ENCODE data around the gene PCDHGB7.

DNA sequence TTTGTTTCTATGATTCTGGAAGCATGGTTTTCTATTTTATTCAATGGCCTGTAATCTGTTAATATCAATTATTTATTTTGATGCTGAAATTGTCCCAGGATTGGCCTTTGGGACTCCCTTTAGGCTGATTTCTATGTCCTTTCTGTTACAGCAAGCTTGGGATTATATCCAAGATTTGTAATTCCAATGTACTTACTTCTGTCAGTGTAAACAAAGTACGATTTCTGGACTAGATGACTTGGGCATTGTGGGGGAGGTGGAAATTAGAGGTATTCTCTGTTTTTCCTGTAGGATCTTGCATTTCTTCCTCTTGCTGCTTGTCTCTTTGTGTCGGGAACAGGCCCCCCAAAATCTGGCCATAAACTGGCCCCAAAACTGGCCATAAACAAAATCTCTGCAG is 16.5 kb downstream of the PCDHGB7 start:
- no peak for TF ChIP-seq CTCF (IDR thresholded peaks at IDR 0.05; ENCODE audit: poor library complexity)
- TF ChIP-seq EZH2phosphoT487 (IDR thresholded peaks at IDR 0.05; ENCODE audit: low read depth, severe bottlenecking, unreplicated experiment), result no peak
